ENCODE data around the gene CAPN5.
A peak's percentile ranks its signal among the peaks of the same experiment; 100 is the strongest.

The CAPN5 gene

DNA sequence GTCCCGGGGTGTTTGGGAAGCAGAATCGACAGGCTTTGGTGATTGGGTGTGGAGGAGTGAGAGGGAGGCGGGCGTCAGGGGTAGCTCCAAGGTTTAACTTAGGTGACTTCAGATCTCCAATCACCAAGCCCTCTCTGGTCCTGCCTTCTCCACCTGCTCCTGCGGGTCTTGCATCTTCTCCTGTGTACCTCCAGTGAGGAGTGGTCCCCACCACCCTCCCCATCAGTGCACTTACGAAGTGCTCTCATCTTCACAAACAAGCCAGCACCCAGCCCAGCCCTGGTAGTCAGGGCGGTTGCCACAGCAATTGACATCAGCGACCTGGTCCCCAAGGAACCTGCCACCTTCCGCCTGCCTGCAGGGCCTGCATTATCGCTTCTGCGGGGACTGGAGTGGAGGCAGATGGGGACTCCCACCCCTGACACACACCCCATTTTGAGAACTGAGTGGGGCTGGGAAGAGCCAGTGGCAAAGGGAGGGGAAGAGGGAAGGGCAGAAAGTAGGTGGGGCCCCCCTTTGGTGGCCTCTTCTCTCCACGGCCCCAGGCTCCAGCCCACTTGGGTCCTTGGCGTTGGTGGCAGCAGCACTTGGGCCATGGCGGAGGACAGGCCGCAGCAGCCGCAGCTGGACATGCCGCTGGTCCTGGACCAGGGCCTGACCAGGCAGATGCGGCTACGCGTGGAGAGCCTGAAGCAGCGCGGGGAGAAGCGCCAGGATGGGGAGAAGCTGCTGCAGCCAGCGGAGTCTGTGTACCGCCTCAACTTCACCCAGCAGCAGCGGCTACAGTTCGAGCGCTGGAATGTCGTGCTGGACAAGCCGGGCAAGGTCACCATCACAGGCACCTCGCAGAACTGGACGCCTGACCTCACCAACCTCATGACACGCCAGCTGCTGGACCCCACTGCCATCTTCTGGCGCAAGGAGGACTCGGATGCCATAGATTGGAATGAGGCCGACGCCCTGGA is 35.8 kb downstream of the CAPN5 start, which contains the start of gene OMP:
Gene OMP, plus strand, starts transcription at position 595 of the 965 bp plus-strand sequence. Its CDS starts 0 bp downstream, at position 595.
- DNase-seq: no peak

DNA sequence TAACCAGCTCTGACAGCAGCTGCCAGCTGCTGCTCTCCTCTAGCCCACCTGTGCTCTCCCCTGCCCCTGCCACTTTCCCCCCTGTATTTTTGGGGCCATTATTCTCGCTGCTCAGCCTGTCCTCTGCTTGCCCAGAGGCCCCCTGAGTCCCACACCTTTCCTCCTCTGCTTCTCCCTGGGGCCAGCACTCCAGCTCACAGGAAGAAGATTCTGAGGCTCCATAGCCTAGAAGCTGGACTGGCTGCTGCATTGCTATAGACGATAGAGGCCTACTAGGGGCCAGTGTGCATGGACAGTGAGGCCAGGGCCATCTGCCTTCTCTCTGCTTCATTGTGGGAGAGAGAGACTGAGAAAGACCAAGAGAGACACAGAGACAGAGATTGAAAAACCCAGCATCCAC is 36.5 kb downstream of the CAPN5 start:
- no peak for DNase-seq

DNA sequence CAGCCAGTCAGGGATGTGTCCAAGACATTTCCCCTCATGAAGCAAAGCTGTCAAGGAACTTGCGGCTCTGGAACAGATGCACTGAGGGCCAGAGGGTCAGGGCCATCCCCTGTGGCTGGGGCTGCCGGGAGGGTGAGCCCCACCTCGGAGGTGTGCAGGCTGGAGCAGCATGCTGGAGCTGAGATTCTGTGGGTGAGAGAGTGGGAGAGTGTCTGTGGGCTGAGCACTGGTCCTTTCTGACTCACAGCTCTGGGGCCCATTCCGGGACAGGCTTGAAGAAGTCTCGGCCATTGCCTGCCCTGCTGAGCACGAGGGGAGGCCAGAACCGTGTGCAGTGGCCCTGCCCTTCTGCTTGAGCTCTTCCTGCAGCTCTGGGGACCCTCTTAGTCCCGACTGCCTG is 38.0 kb downstream of the CAPN5 start:
- DNase-seq: no peak

DNA sequence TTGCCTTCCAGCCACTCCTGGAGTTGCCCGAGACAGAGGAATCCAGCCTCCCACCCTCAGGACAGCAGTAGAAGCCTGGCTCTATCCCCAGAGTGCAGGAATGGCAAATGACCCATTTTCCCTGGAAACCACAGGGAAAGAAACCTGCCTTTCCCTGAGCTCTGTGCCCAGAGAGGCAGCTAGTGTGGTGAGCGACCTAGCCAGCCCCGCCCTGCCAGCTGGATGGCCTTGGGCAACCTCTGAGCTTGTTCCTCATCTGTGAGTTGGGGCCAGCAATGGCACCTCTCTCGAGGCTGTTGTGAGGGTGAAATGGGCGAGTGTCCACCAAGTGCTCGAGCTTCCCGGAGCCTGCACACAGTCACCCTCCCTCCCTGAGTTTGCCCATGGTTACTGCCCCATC is 39.5 kb downstream of the CAPN5 start:
- peak in 1 of 2 experiments; percentile 69 for DNase-seq

DNA sequence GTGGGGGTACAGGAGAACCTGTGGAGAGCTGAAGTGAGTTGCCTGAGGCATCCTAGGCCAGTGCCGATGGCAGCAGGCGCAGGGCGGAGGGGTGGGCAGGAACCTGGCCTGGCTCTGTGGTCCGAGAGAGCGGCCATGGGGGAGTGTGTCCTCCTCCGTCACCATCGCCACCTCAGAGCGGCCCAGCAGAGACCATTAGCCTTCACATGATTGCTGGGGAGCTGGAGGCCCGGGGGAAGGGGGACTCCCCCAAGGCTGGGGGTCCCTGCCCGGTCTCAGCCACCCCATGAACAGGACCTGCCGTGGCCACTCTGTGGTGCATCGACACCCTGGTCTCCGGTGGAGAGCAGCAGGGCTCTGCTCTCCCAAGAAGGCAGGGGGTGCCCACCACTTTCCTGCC is 40.0 kb downstream of the CAPN5 start:
- DNase-seq: no peak

DNA sequence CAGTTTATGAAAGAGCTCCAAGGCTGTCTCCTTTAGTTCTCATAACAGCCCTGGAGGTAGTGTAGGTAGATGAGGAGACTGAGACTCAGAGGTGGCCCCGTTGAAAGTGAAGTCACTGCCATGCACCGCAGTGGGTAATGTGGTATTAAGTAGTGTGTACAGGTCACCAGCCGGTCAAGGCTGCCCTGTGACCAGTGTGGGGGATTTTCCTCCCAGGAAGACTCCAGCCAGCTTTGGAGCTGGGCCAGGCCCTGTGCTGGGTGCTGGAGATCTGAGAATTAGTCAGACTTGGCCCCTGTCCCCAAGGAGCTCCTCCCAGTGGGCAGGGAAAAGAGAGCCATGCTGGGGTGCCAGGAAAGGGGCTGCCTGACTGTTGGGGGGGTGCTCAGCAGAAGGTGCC is 41.2 kb downstream of the CAPN5 start:
- DNase-seq: peak; percentile 55 to 83

DNA sequence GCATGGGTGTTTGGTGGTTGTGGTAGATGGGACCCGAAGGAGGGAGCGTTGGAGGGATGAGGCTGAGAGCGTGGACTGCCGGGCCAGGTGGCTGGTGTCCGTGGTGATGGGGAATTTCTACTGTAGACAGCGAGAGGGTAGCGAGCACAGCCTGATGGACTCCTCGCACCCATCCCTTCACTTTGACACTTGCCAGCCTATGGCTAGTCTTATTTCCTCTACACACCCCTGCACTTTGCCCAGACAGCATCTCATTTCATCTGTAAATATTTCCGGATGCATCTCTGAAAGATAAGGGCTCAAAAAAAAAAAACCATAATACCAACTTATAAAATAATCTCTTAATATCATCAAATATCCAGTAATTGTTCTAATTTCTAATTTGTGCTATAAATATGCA is 41.7 kb downstream of the CAPN5 start:
- DNase-seq: no peak

DNA sequence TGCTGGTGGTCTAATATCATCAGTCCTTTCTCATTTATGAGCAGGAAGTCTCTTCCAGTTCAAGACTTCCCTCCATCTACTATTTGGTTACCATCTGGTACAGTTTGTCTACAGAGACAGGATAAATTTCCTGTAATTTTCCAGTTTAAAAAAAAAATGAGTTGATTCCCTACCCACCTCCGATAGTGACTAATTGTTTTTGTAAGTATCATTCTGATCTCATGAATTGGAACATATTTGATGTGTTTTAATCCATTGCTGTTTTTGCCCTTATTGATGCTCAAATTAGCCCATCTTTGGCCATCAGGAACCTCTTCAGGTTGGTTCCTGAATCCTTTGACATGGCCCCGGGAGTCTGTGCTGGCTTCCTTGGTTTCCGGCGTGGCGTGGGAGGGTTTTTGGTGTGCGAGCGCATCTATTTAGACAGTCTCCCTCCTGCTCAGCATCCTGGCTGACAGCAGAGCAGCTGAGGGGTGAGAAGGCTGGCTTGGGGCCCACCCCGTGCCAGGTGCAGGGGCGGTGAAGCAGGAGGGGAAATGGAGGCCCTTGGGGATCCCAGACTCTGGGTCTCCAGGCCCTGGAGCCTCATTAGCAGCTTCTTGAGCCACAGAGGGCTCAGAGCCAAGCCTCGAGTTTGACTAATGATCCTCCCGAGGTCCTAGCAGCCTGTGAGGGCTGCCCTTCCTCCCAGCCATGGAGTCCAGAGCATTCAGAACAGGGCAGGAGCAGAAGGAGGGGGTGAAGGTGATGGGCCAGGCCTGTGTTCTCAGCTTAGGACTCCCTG is 42.7 kb downstream of the CAPN5 start:
- peak; percentile 94 to 99 for DNase-seq

DNA sequence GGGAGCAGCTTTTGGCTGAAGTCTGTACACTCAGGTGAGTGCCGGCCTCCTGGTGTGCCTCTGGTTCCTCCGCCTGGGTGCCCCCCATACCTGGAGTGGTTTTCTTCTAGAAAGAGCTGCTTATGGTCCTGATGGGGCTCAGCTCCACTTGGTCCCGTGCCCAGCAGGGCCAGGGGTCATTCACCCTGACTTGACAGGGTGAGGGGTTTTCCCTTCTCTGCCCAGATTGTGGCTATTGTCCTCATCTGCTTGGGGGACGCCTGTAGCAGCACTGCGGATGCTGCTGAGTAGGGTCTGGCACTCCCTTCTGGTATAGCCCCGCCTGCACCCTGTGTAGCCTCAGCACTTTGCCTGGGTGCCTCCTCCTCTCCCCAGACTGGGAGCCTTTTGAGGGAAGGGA is 44.1 kb downstream of the CAPN5 start:
- DNase-seq: no peak

DNA sequence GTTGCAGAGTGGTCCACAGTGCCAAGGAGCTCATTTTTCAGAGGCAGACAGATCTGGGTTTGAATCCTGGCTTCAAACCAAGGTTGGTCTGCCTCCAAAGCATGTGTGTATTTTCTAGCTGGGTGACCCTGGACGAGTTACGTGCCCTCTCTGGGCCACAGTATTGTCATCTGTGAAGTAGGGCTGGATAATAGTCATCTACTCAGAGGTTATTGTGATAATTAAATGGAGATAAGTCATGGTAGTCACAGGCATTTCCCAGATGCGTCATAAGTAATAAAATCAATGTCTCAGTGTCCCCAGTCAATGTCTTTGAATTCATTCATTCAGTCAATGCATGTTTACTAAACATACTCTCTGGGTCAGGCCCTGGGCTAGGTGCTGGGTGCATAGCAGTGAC is 44.5 kb downstream of the CAPN5 start:
- DNase-seq: peak in 1 of 2 experiments; percentile 47

DNA sequence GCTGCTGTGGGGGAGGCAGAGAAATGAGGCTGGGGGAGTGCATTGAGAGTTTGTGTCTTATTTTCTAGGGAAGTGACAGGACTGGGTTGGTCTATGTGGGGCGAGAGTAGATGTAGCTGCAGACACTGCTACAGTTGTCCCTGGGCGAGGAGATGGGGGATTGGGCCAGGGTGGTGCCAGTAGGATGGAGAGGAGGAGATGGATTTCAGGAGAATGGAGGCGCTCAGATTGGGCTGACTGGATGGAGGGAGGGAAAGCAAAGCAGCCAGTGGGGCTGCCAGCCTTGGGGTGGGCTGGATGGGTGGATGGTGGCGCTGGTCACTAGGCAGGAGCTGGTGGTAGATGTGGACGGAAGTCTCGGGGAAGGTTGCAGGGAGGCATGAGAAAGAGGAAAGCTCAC is 45.2 kb downstream of the CAPN5 start:
- DNase-seq: no peak

DNA sequence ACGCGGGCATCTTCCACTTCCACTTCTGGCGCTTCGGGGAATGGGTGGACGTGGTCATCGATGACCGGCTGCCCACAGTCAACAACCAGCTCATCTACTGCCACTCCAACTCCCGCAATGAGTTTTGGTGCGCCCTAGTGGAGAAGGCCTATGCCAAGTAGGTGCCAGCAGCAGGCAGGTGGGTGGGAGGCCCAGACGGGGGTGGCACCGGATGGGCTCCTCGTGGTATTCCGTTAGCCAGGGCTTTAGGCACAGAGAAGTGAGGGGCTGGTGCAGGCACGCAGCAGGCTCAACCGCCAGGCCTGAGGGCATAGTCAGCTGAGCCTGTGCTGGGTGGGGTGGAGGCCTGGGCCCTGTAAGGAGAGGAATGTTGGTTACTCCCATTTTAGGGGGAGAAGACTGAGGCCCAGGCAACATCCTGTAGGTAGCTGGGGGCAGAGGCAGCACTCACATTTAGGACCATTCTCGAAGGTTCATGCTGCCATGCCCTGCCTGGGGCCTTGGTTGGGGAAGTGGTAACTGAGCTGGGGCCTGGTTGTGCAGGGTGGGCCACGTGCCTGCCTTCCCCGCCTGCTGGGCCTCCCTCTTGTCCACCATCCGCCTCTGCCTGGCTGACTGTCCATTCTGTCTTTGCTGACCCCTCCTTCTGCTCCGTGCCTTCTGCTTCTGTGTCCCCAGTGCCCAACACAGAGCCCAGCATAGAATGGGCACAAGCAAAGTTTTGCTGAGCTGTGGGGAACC is 46.0 kb downstream of the CAPN5 start:
- DNase-seq: no peak

DNA sequence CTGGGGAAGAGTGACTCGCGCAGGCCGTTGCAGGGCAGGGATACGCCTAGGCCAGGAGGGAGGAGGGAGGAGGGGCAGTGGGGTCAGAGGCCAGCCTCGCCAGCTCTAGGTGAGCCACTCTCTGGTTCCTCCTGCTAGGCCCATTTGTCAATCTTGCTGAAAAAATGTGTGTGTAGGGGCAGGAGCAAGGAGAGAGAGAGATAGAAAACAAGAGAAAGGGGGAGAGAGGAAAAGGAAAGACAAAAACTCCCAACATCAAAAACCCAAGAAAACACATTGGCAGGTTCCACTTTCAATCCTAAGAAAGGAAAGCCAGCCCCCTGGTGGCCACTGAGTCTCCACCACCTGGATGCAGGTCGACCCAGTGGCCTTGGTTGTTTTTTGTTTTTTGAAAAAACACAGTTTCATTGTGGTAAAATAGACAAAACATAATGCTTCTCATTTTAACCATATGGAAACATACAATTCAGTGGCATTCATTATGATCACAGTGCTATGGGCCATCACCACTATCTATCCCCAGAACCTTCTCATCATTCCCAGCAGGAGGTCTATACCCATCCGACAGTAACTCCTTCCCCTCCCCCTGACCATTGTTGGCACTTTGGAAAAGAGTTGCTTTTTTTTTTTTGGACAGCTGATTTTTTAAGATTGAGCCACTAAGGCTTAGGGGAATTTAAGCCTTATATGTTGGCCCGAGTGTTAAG is 46.8 kb downstream of the CAPN5 start:
- DNase-seq: peak in 1 of 2 experiments; percentile 58

DNA sequence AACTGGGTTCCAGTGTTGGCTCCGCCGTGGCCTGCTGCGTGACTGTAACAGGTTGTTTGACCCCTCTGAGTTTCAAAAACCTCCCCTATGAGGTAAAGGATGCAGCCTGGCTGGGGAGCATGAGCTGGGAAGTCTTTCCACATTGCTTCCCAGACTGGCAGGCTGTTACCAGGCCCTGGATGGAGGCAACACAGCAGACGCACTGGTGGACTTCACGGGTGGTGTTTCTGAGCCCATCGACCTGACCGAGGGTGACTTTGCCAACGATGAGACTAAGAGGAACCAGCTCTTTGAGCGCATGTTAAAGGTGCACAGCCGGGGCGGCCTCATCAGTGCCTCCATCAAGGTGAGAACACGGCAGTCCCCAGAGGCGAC is 47.3 kb downstream of the CAPN5 start:
- DNase-seq: no peak

DNA sequence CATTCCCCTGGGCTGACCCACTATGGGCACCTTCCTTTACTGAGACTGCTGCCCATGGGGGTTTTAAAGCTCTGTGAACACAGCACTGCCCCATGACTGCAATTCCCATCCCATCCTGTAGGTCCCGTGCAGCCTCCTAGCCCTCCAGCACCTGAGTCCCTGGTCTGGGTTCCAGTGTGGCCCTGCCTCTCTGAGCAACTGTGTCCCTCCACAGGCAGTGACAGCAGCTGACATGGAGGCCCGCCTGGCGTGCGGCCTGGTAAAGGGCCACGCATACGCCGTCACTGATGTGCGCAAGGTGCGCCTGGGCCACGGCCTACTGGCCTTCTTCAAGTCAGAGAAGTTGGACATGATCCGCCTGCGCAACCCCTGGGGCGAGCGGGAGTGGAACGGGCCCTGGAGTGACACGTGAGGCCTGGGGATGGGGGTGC is 48.4 kb downstream of the CAPN5 start:
- DNase-seq: no peak

DNA sequence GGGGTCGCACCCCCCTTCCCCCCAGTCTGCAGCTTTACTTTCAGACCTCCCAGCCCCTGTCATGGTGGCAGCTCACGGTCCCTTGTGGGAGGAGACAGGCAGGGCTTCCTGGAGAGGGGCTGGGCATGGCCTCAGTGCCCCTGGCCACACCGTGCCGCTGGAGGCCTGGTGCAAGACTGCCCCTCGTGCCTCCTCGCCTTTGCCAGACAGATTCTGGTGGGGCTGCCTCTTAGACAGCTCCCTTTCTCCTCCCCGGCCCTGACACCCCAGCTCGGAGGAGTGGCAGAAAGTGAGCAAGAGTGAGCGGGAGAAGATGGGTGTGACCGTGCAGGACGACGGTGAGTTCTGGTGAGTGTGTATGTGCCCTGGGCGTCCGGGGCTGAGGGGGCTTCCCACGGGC is 49.2 kb downstream of the CAPN5 start:
- DNase-seq: no peak

DNA sequence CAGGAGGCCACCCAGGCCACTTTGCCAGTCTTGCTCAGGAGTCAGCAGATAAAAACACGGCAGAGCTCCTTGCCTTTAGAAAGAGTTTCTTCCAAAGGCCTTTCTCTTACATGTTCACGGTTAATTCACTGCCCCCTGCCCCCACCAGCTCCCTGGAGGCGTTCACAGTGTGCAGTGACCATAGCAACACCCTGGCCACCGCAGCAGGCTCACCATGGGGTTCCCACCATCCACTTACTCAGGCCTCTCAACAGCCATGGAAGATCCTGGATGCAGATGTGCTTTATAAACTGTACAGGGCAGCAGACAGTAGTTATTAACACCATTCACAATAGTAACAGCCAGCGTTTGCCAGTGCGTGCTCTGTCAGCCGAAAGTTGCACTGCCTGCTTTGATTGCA is 50.7 kb downstream of the CAPN5 start:
- no peak for DNase-seq

DNA sequence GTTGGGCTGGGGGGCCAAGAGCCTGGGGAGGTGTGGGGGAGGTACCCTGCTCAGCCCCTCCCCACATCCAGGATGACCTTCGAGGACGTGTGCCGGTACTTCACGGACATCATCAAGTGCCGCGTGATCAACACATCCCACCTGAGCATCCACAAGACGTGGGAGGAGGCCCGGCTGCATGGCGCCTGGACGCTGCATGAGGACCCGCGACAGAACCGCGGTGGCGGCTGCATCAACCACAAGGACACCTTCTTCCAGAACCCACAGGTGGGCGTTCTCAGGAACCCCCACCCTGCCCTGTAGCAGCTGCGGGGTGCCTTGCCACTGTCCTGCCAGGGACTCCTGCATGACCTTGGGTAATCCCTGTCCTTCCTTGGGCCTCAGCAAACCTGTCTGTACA is 51.3 kb downstream of the CAPN5 start:
- DNase-seq: no peak

DNA sequence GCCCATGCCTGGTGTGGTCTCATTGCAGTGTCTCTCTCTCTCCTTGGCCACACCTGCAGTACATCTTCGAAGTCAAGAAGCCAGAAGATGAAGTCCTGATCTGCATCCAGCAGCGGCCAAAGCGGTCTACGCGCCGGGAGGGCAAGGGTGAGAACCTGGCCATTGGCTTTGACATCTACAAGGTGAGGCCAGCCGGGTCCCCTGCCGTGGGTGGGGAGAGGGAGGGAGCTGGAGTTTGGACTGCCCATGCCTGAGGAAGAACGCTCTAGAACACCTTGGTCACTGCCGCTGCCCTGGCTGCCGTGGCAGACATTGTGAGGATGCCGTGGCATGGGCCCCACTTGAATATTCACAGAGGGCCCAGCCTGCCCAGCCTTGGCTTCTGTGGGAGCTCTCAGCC is 52.2 kb downstream of the CAPN5 start:
- DNase-seq: no peak

DNA sequence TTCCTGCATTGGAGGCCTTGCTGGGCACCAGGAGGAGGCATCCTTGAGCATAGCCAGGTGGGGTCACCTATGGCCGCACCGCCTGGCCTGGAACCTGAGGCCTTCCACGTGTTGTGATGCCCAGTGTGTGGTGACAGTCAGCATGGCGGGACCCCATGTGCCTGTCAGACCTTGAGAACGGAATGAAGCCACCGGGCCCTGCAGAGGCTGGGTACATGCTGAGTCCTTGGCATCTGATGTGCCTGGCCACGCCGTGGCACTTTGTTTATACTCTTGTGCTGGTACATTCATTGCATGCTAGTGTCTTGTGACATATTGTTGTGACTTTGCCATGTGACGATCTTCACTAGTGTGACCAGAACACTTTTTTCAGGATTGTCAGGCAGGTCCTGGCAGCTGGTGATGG is 52.8 kb downstream of the CAPN5 start:
- no peak for DNase-seq

DNA sequence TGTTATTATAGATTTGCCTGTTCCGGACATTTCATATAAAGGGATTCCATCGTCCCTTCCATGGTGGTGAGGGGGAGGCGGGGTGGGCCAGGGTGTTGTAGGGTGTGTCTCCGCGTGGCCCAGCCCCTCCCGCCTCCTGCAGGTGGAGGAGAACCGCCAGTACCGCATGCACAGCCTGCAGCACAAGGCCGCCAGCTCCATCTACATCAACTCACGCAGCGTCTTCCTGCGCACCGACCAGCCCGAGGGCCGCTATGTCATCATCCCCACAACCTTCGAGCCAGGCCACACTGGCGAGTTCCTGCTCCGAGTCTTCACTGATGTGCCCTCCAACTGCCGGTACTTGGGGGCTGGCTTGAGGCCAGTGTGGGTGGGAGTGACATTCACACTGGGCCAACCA is 53.8 kb downstream of the CAPN5 start:
- no peak for DNase-seq

DNA sequence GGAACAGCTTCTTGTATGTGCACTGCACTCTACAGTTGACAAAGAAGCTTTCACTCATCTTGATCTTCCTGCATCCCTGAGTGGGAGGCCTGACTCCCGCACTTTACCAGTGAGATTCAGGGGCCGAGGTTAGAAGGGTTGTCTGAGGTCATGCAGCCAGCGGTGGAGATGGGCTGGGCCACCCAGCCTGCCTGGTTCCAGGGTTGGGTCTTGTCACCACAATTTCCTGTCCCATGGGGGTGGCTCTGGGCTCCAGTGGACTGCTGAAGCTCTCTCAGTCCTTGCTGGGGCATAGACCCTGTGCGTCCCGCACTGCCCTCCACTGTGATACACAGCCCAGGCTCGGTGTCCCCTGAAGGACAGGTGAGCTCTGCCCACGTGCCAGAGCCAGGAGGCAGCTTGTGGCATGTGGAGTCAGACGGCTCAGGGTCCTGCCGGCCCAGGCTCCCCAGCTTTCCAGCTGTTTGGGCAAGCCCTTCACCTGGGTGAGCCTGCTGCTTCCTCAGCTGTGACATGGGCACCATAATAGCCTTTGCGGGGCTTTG is 54.4 kb downstream of the CAPN5 start:
- DNase-seq: no peak
